Measurements from ENCODE around the gene IRF2.

Gene IRF2

GRCh38 chr4:184375027-184375426 is 99.3 kb downstream of the IRF2 start:
- Histone ChIP-seq H3K36me3 (replicated peaks; ENCODE audit: insufficient read depth, low read length) (no peaks in the 10 kb centered on the region), H3K4me3 (ENCODE audit: low read length) (no peak overlapping the region), H3K27me3 (replicated peaks; ENCODE audit: insufficient read depth, low read length) (no peaks in the 10 kb centered on the region), H3K27ac (ENCODE audit: low read length) (no peak overlapping the region), H3K9ac (ENCODE audit: low read length) (no peak overlapping the region), H4K20me1 (ENCODE audit: insufficient read depth, low read length) (no peaks in the 10 kb centered on the region), H3K79me2 (ENCODE audit: low read length) (no peaks in the 10 kb centered on the region), H3K4me2 (ENCODE audit: low read depth, low read length) (no peak overlapping the region), H2AFZ (ENCODE audit: low read length) (no peak overlapping the region), H3K9me2 (replicated peaks; ENCODE audit: insufficient read depth, low read length) (no peaks in the 10 kb centered on the region), H3K9me3 (replicated peaks; ENCODE audit: insufficient read depth, low read length) (no peaks in the 10 kb centered on the region), H3F3A (ENCODE audit: insufficient read depth, low read length) (peaks cover 6% of the 10 kb centered on the region), H3K4me1 (ENCODE audit: low read length) (peaks cover 42% of the 10 kb centered on the region)
- TF ChIP-seq EZH2 (optimal IDR thresholded peaks at IDR 0.05; ENCODE audit: low read depth, low read length) (no peak), EZH2phosphoT487 (IDR thresholded peaks at IDR 0.05; ENCODE audit: low read length) (no peak), CTCF (IDR thresholded peaks at IDR 0.05; ENCODE audit: low read length) (no peak)
- no peak for DNase-seq

- H3K9me3 ChIP-seq (replicated peaks; ENCODE audit: insufficient read depth, low read length): no peaks in the 10 kb centered on the region
- H2AFZ ChIP-seq (ENCODE audit: low read length): no peak overlapping the region
- no peaks in the 10 kb centered on the region for H3K27me3 ChIP-seq (replicated peaks; ENCODE audit: insufficient read depth, low read length)
- H3K36me3 ChIP-seq (replicated peaks; ENCODE audit: insufficient read depth, low read length): no peaks in the 10 kb centered on the region
- peaks cover 53% of the 10 kb centered on the region for H3K4me1 ChIP-seq (ENCODE audit: low read length)
- no peaks in the 10 kb centered on the region for H3K79me2 ChIP-seq (ENCODE audit: low read length)
- no peak for TF ChIP-seq EZH2phosphoT487 (IDR thresholded peaks at IDR 0.05; ENCODE audit: low read length)
- TF ChIP-seq EZH2 (optimal IDR thresholded peaks at IDR 0.05; ENCODE audit: low read depth, low read length): no peak
- TF ChIP-seq CTCF (IDR thresholded peaks at IDR 0.05; ENCODE audit: low read length): no peak
- H4K20me1 ChIP-seq (ENCODE audit: insufficient read depth, low read length): no peaks in the 10 kb centered on the region
- H3K9me2 ChIP-seq (replicated peaks; ENCODE audit: insufficient read depth, low read length): no peaks in the 10 kb centered on the region
- no peak overlapping the region for H3K9ac ChIP-seq (ENCODE audit: low read length)
- H3K27ac ChIP-seq (ENCODE audit: low read length): no peak overlapping the region
- no peak for DNase-seq
- no peak overlapping the region for H3K4me2 ChIP-seq (ENCODE audit: low read depth, low read length)
- peaks cover 11% of the 10 kb centered on the region for H3F3A ChIP-seq (ENCODE audit: insufficient read depth, low read length)
- no peak overlapping the region for H3K4me3 ChIP-seq (ENCODE audit: low read length)
These were observed 100.4 kb downstream of the IRF2 start for GRCh38 chr4:184373886-184374405.

GRCh38 chr4:184371390-184371787 is 103.0 kb downstream of the IRF2 start:
- H3K9me3 ChIP-seq (replicated peaks; ENCODE audit: insufficient read depth, low read length): no peaks in the 10 kb centered on the region
- peaks cover 45% of the 10 kb centered on the region for H3K4me1 ChIP-seq (ENCODE audit: low read length)
- DNase-seq: no peak
- H3K27me3 ChIP-seq (replicated peaks; ENCODE audit: insufficient read depth, low read length): no peaks in the 10 kb centered on the region
- H3K9me2 ChIP-seq (replicated peaks; ENCODE audit: insufficient read depth, low read length): no peaks in the 10 kb centered on the region
- H3K4me3 ChIP-seq (ENCODE audit: low read length): no peak overlapping the region
- no peaks in the 10 kb centered on the region for H3K36me3 ChIP-seq (replicated peaks; ENCODE audit: insufficient read depth, low read length)
- no peak overlapping the region for H2AFZ ChIP-seq (ENCODE audit: low read length)
- H4K20me1 ChIP-seq (ENCODE audit: insufficient read depth, low read length): no peaks in the 10 kb centered on the region
- no peak overlapping the region for H3K9ac ChIP-seq (ENCODE audit: low read length)
- TF ChIP-seq CTCF (IDR thresholded peaks at IDR 0.05; ENCODE audit: low read length) (no peak), EZH2 (optimal IDR thresholded peaks at IDR 0.05; ENCODE audit: low read depth, low read length) (no peak), EZH2phosphoT487 (IDR thresholded peaks at IDR 0.05; ENCODE audit: low read length) (no peak)
- H3K79me2 ChIP-seq (ENCODE audit: low read length): no peaks in the 10 kb centered on the region
- no peak overlapping the region for H3K4me2 ChIP-seq (ENCODE audit: low read depth, low read length)
- H3F3A ChIP-seq (ENCODE audit: insufficient read depth, low read length): peaks cover 20% of the 10 kb centered on the region
- no peak overlapping the region for H3K27ac ChIP-seq (ENCODE audit: low read length)
